SK-N-MC (cell line): ENCODE measurements around the gene SAFB2.

ENCODE experiments used
- EZH2 ChIP-seq: fragments of 200-600 bp; sonication (generic); IDR thresholded peaks from one replicate; pipeline ENCODE4 v1.6.1; 2017; ENCODE audit warnings: antibody characterized with exemption
- POLR2AphosphoS5 ChIP-seq: IDR thresholded peaks from 2 replicates; pipeline ENCODE4 v1.6.1; 2012; ENCODE audit warnings: mild to moderate bottlenecking, low read depth, low read length, borderline replicate concordance

DNA sequence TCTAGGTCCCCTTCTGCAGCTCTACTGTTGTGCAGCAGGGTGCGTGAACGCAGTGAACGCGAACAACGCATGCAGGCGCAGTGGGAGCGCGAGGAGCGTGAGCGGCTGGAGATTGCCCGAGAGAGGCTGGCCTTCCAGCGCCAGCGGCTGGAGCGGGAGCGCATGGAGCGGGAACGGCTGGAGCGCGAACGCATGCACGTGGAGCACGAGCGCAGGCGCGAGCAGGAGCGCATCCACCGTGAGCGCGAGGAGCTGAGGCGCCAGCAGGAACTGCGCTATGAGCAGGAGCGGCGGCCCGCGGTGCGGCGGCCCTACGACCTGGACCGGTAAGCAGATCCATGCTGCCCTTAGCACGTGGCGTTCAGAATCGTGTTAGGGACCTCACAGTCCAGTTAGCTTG, 38.9 kb upstream of the SAFB2 start:
- no peak for TF ChIP-seq POLR2AphosphoS5
- no peak for TF ChIP-seq EZH2
